HepG2 (cell line): Measurements from ENCODE around the gene SMIM12. TPM values are rescaled to one million over a fixed set of nuclear protein-coding genes. Genes with fewer than 3 reads are reported as not detected.

Experiments
- ATAC-seq: fragments of 200-7000 bp; cut with Tn5 transposase; 3 replicates; pipeline ENCODE4 v1.9.1; 2020; ENCODE audit warnings: mild to moderate bottlenecking, moderate library complexity
- Bru-seq: library from RNA; stranded (reverse); fragments of 400-500 nt; gene quantifications from one replicate; lab custom pipeline; 2021; lab: Mats Ljungman, UMichigan
- BruChase-seq, 2 experiments: library from RNA; stranded (reverse); fragments of 400-500 nt; gene quantifications; one replicate each; lab custom pipeline; 2021; lab: Mats Ljungman, UMichigan
- BruUV-seq: library from RNA; stranded (reverse); fragments of 400-500 nt; replicated peaks from 2 replicates; lab custom pipeline; 2021; lab: Mats Ljungman, UMichigan
- CTCF ChIA-PET: fragments of 300-600 bp; formaldehyde crosslinking; extraction: SDS; loops from one replicate; lab custom pipeline; 2021; ENCODE audit warnings: low total read pairs, inconsistent platforms, low intra/inter-chr PET ratio; lab: Yijun Ruan, JAX
- POLR2A ChIA-PET: fragments of 350-600 bp; sonication (Branson Sonifier 250); formaldehyde crosslinking; loops from one replicate; lab custom pipeline; 2020; ENCODE audit warnings: antibody characterized with exemption, inconsistent platforms; lab: Yijun Ruan, JAX
- DNase-seq: peaks from one replicate; pipeline ENCODE4 v3.0.0-alpha.2; 2015; ENCODE audit warnings: low spot score
- FAIRE-seq: peaks from 3 replicates; lab custom pipeline; 2011; peaks lifted over from hg19 to GRCh38; lab: Jason Lieb, UNC
- H2AFZ ChIP-seq: one replicate; pipeline ENCODE4 v1.6.1; 2011; ENCODE audit warnings: low read length, inconsistent platforms
- H3K27ac ChIP-seq: fragments of 300-600 bp; 3 replicates; pipeline ENCODE4 v1.8.0; 2011; ENCODE audit warnings: mixed run types, mild to moderate bottlenecking, mixed read lengths, low read length, inconsistent platforms; ENCODE audit not compliant: insufficient read depth; ENCODE audit errors: extremely low read length
- H3K27me3 ChIP-seq, 2 experiments: fragments of 200-600 bp in 1 of 2; 2 replicates in 1 of 2; 3 replicates in 1 of 2; pipeline versions ENCODE4 v1.6.0 to v1.8.0; 2011; ENCODE audit warnings: low read length in 2 of 2, mild to moderate bottlenecking in 2 of 2, moderate library complexity in 2 of 2, inconsistent platforms in 1 of 2; ENCODE audit not compliant: insufficient read depth in 2 of 2, control insufficient read depth in 1 of 2
- H3K36me3 ChIP-seq, 2 experiments: fragments of 200-600 bp in 1 of 2; replicated peaks in 1 of 2; 2 replicates in 1 of 2; 3 replicates in 1 of 2; pipeline versions ENCODE4 v1.5.1 to v1.8.0; 2011; ENCODE audit warnings: low read length in 2 of 2, inconsistent platforms in 1 of 2; ENCODE audit not compliant: insufficient read depth in 2 of 2, control insufficient read depth in 1 of 2
- H3K4me1 ChIP-seq: 2 replicates; pipeline ENCODE4 v1.5.1; 2012; ENCODE audit warnings: low read length, inconsistent platforms; ENCODE audit not compliant: insufficient read depth
- H3K4me2 ChIP-seq: 2 replicates; pipeline ENCODE4 v1.6.0; 2011; ENCODE audit warnings: low read depth, low read length, inconsistent platforms
- H3K4me3 ChIP-seq, 3 experiments: fragments of 200-600 bp in 1 of 3; sonication (generic), shearing (Covaris generic) in 1 of 3; replicated peaks in 1 of 3; 2 replicates each; pipeline ENCODE4 v1.5.1; 2011 to 2016; ENCODE audit warnings: low read length in 3 of 3, inconsistent platforms in 2 of 3, low read depth in 2 of 3, mild to moderate bottlenecking in 2 of 3, control low read depth in 1 of 3, mixed read lengths in 1 of 3; ENCODE audit not compliant: insufficient read depth in 1 of 3
- H3K79me2 ChIP-seq: one replicate; pipeline ENCODE4 v1.6.1; 2011; ENCODE audit warnings: low read length, inconsistent platforms; ENCODE audit not compliant: insufficient read depth
- H3K9ac ChIP-seq: 2 replicates; pipeline ENCODE4 v1.6.0; 2011; ENCODE audit warnings: mild to moderate bottlenecking, low read depth, low read length, inconsistent platforms; ENCODE audit not compliant: insufficient read depth
- H3K9me3 ChIP-seq: 2 replicates; pipeline ENCODE4 v1.5.1; 2012; ENCODE audit warnings: mild to moderate bottlenecking, low read length
- H4K20me1 ChIP-seq: 2 replicates; pipeline ENCODE4 v1.6.0; 2011; ENCODE audit warnings: inconsistent platforms, mild to moderate bottlenecking, low read length, moderate library complexity; ENCODE audit not compliant: insufficient read depth
- CSRNP2 ChIP-seq: sonication (generic); formaldehyde crosslinking; conservative IDR thresholded peaks from 2 replicates; pipeline ENCODE4 v1.8.0; 2022; ENCODE audit warnings: low read depth, missing genetic modification reagents
- NKX3-1 ChIP-seq: sonication (generic); formaldehyde crosslinking; IDR thresholded peaks from 2 replicates; pipeline ENCODE4 v1.5.0; 2020; ENCODE audit warnings: missing genetic modification reagents
- PBX2 ChIP-seq: IDR thresholded peaks from 2 replicates; pipeline ENCODE4 v1.6.1; 2016; ENCODE audit warnings: control low read depth
- SMAD1 ChIP-seq: sonication (generic); formaldehyde crosslinking; IDR thresholded peaks from 2 replicates; pipeline ENCODE4 v1.4.0; 2020; ENCODE audit warnings: missing genetic modification reagents, low read depth, mild to moderate bottlenecking, borderline replicate concordance
- USF2 ChIP-seq, 2 experiments: sonication (generic) in 1 of 2; formaldehyde crosslinking in 1 of 2; IDR thresholded peaks; 2 replicates each; pipeline versions ENCODE4 v1.5.1 to v1.6.1; 2011 to 2020; ENCODE audit warnings: borderline replicate concordance in 1 of 2, low read depth in 1 of 2, low read length in 1 of 2, mild to moderate bottlenecking in 1 of 2, missing genetic modification reagents in 1 of 2, moderate library complexity in 1 of 2
- ZKSCAN1 ChIP-seq: fragments of 150-350 bp; IDR thresholded peaks from 2 replicates; pipeline ENCODE4 v1.6.1; 2014; ENCODE audit warnings: low read length
- ZMAT3 ChIP-seq: sonication (generic); formaldehyde crosslinking; conservative IDR thresholded peaks from 2 replicates; pipeline ENCODE4 v1.7.0; 2021; ENCODE audit warnings: missing genetic modification reagents
- ZNF44 ChIP-seq: sonication (generic); formaldehyde crosslinking; IDR thresholded peaks from 2 replicates; pipeline ENCODE4 v1.5.1; 2020; ENCODE audit warnings: mild to moderate bottlenecking, missing genetic modification reagents
- ZNF776 ChIP-seq: sonication (generic); formaldehyde crosslinking; IDR thresholded peaks from 2 replicates; pipeline ENCODE4 v1.4.0; 2020; ENCODE audit warnings: mild to moderate bottlenecking, missing genetic modification reagents
- ZNF878 ChIP-seq: sonication (generic); formaldehyde crosslinking; IDR thresholded peaks from 2 replicates; pipeline ENCODE4 v1.8.1; 2023; ENCODE audit warnings: mild to moderate bottlenecking, missing genetic modification reagents, moderate library complexity
- WGBS: methylation state at CpG from one replicate; pipeline ENCODE4 v1.1.6; 2017; ENCODE audit warnings: low lambda C conversion rate; 5-methylcytosine and 5-hydroxymethylcytosine counted together
- in situ Hi-C: cut with HindIII; loops from 2 replicates; pipeline ENCODE4 v1.10.0; 2017; ENCODE audit warnings: low pct_unique_long_range_greater_than_20kb; ENCODE audit not compliant: extremely low pct_ligation_motif_present
- intact Hi-C: fragments of 100-400 bp; cut with micrococcal nuclease; formaldehyde crosslinking; loops from one replicate; pipeline ENCODE4 v1.10.0; 2022; ENCODE audit not compliant: unreplicated experiment
- long read RNA-seq, 2 experiments: library from RNA in 1 of 2; library from polyadenylated mRNA in 1 of 2; stranded (forward) in 1 of 2; unstranded in 1 of 2; transcript quantifications; one replicate each; pipeline ENCODE4 v2.0.0, GENCODE V29; 2019 to 2022
- polyA minus RNA-seq, 3 experiments: library from RNA; depleted of rRNA, polyadenylated mRNA; stranded (reverse); fragments of >200 nt; gene quantifications; 2 replicates each; pipeline ENCODE4 v1.2.3, GENCODE V29; 2011; ENCODE audit warnings: low replicate concordance in 1 of 3
- polyA plus RNA-seq, 8 experiments: library from polyadenylated mRNA; depleted of rRNA in 3 of 8; stranded (reverse) in 7 of 8; unstranded in 1 of 8; fragments of >200 nt; fragmentation: Illumina TruSeq in 4 of 8; extraction: Trizol in 4 of 8; gene quantifications; 2 replicates each; pipeline versions ENCODE4 v1.2.1 to v1.2.3, GENCODE V29; 2011 to 2016; ENCODE audit warnings: low read depth in 4 of 8, missing spikeins in 1 of 8, mixed read lengths in 1 of 8; ENCODE audit not compliant: insufficient read depth in 1 of 8
- total RNA-seq, 5 experiments: library from RNA; depleted of rRNA; stranded (reverse); fragments of >200 nt; fragmentation: Illumina TruSeq; extraction: Trizol; gene quantifications; 2 replicates each; pipeline ENCODE4 v1.2.3, GENCODE V29; 2016; ENCODE audit warnings: low read depth in 1 of 5

SMIM12 gene
- total RNA-seq (2016; rRNA removed; fragmentation: Illumina TruSeq; extraction: Trizol) = 41.3 and 42.9 TPM in 2 replicates
- 15.1 and 27.5 TPM in 2 replicates for total RNA-seq (2016; cell fraction: cytosol; rRNA removed; fragmentation: Illumina TruSeq; extraction: Trizol; ENCODE audit: low read depth)
- total RNA-seq (2016; cell fraction: insoluble cytoplasmic fraction; rRNA removed; fragmentation: Illumina TruSeq; extraction: Trizol) = 40.6 and 42.9 TPM in 2 replicates
- total RNA-seq (2016; cell fraction: membrane; rRNA removed; fragmentation: Illumina TruSeq; extraction: Trizol) = 42.0 and 47.5 TPM in 2 replicates
- total RNA-seq (2016; cell fraction: nucleus; rRNA removed; fragmentation: Illumina TruSeq; extraction: Trizol) = 23.9 and 25.7 TPM in 2 replicates
- polyA plus RNA-seq (2011; rRNA removed) = 20.1 and 22.2 TPM in 2 replicates
- polyA plus RNA-seq (2011; cell fraction: cytosol; rRNA removed) = 29.6 and 31.2 TPM in 2 replicates
- polyA plus RNA-seq (2011; cell fraction: nucleus; rRNA removed) = 12.6 and 15.2 TPM in 2 replicates
- polyA plus RNA-seq (2012) = 17.0 and 17.5 TPM in 2 replicates
- polyA plus RNA-seq (2016; cell fraction: cytosol; fragmentation: Illumina TruSeq; extraction: Trizol; ENCODE audit: low read depth) = 24.1 and 40.1 TPM in 2 replicates
- polyA plus RNA-seq (2016; cell fraction: insoluble cytoplasmic fraction; fragmentation: Illumina TruSeq; extraction: Trizol; ENCODE audit: low read depth) = 40.1 and 44.7 TPM in 2 replicates
- 35.5 and 47.5 TPM in 2 replicates for polyA plus RNA-seq (2016; cell fraction: membrane; fragmentation: Illumina TruSeq; extraction: Trizol; ENCODE audit: low read depth)
- polyA plus RNA-seq (2016; cell fraction: nucleus; fragmentation: Illumina TruSeq; extraction: Trizol; ENCODE audit: insufficient read depth, low read depth) = 41.8 TPM in 2 replicates
- polyA minus RNA-seq (2011; rRNA and poly(A)+ RNA removed; ENCODE audit: low replicate concordance) = 24.8 and 45.0 TPM in 2 replicates
- 8.2 and 10.0 TPM in 2 replicates for polyA minus RNA-seq (2011; cell fraction: cytosol; rRNA and poly(A)+ RNA removed)
- 12.9 and 17.4 TPM in 2 replicates for polyA minus RNA-seq (2011; cell fraction: nucleus; rRNA and poly(A)+ RNA removed)
- percentile 82 among the genes with signal in this experiment for Bru-seq, nascent RNA
- percentile 78 among the genes with signal in this experiment for BruChase-seq, experiment 1, labeled RNA remaining after a 6-hour chase
- percentile 85 among the genes with signal in this experiment for BruChase-seq, experiment 2, labeled RNA remaining after a 2-hour chase
- long read RNA-seq, experiment 1, transcript SMIM12-206 (2 exons, 3,454 nt) = major isoform, 37 of 51 reads
- long read RNA-seq, experiment 1, partial matches to known transcripts = 0 of 51 reads
- long read RNA-seq, experiment 1, other reads (novel, unspliced or antisense) = 10 of 51 reads
- long read RNA-seq, experiment 2, transcript SMIM12-202 (2 exons, 897 nt) = minor isoform, 5 of 86 reads
- long read RNA-seq, experiment 2, transcript SMIM12-206 (2 exons, 3,454 nt) = major isoform, 58 of 86 reads
- long read RNA-seq, experiment 2, partial matches to known transcripts = 16 of 86 reads
- long read RNA-seq, experiment 2, other reads (novel, unspliced or antisense) = 6 of 86 reads

GRCh38 chr1:34859446-34860200 is at the start of gene SMIM12:
TSS of gene SMIM12 (minus strand) at chr1:34859749. CDS start at chr1:34855977, 3,772 bp downstream.
- in situ Hi-C loops = no loop called here
- peak within 1 kb of the TSS; percentile 73 for H3K27ac ChIP-seq
- peak within 1 kb of the TSS; percentile 83 to 92 (median 89) for H3K4me3 ChIP-seq
- FAIRE-seq = peak; percentile 91
- H2AFZ ChIP-seq = peak within 1 kb of the TSS; percentile 92
- ATAC-seq = peak; percentile 99
- no TSS peak for BruUV-seq
- H3K27me3 ChIP-seq = peaks cover 0 to 3% of the 10 kb centered on the region in 2 experiments; a peak in 1 of 5 replicates
- H3K36me3 ChIP-seq = peaks cover 9 to 13% of the 10 kb centered on the region in 2 experiments
- peak within 1 kb of the TSS; percentile 92 for H3K9ac ChIP-seq
- intact Hi-C loops = no loop called here
- peaks cover 28% of the 10 kb centered on the region for H3K79me2 ChIP-seq
- DNase-seq = peak; percentile 91
- CTCF ChIA-PET = no interaction called here
- peaks cover 24% of the 10 kb centered on the region for H3K4me1 ChIP-seq
- peak within 1 kb of the TSS; percentile 98 for H3K4me2 ChIP-seq
- POLR2A ChIA-PET = interaction anchor here (0.7 to 1.6 kb wide), 12 partner anchors 9 to 1733 kb away, joined by 3 to 13 read pairs (median 4); partner anchors contain the start of genes KIAA0319L and ZMYM6
- H3K9me3 ChIP-seq = no peaks in the 10 kb centered on the region
- H4K20me1 ChIP-seq = no peaks in the 10 kb centered on the region
- WGBS = under 1% methylated on average over 15 of the region's 47 CpGs
- TF ChIP-seq PBX2 (CRISPR knock-in tag) (no peak), USF2 (IDR thresholded peaks at IDR 0.05; ENCODE audit: low read depth, low read length) (no peak), USF2 (CRISPR knock-in tag; IDR thresholded peaks at IDR 0.05; ENCODE audit: borderline replicate concordance) (peak; percentile 23; the same call in 1 of the 2 replicates), ZNF776 (CRISPR knock-in tag) (peak; percentile 75; the same call in 1 of the 2 replicates), ZKSCAN1 (no peak), ZNF878 (CRISPR knock-in tag) (no peak; the same call in 1 of the 2 replicates), CSRNP2 (CRISPR knock-in tag) (no peak), NKX3-1 (peak; percentile 80), ZNF44 (CRISPR knock-in tag) (no peak), ZMAT3 (CRISPR knock-in tag) (peak; percentile 69; the same call in 1 of the 2 replicates), SMAD1 (CRISPR knock-in tag) (0 out of 2 replicates have a peak, but pooled peaks have one; percentile 48)
